ENCODE results near the gene MYOF. TPM values are rescaled to one million over a fixed set of nuclear protein-coding genes. Genes with fewer than 3 reads are reported as not detected.

Gene MYOF
- polyA plus RNA-seq, 1 of the 3 experiments (the other 2 are of a cell fraction) = 103 TPM

DNA sequence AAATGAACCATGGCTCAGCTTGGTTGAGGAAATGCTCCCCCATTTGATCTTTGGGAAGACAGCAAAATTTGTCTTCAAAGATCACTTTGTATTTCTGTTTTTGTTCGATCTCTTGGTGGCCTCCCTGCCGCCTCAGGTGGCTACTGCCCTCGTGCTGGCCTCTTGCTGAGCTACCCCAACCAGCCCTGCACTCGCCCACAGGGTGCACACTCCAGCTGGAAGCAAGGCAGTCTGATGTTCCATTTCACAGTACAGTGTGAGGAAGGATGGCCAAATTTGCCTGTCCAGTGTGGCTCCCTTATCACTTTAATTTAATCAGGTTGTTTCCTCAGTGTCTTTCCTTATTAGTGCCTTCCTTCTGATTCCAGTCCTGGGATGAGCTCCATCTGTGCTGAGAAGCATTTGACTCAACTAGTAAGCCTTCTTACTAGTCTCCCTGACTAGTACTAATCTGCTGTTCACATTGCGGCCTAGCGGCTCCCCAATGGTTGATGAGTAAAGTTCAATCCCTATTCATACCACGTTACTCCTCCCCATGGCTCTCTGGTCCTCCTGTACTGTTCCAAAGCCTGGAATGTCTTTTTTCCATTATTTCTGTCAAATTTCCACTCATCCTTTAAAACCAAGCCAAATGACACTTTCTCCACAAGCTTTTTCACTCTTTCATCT, 8.2 kb downstream of the MYOF start:
- Histone ChIP-seq H3K4me1 (ENCODE audit: control insufficient read depth in 1 of 2, insufficient read depth in 2 of 2, low read depth in 1 of 2, low read length in 1 of 2) (peaks cover 10 to 45% of the 10 kb centered on the region in 2 experiments; a peak in 3 of 4 replicates), H3K27me3 (ENCODE audit: insufficient read depth) (no peaks in the 10 kb centered on the region), H4K20me1 (ENCODE audit: insufficient read depth) (no peaks in the 10 kb centered on the region), H3K9me3 (no peaks in the 10 kb centered on the region), H3K9ac (no peak overlapping the region), H3K27ac (ENCODE audit: low read depth in 2 of 2, low read length in 1 of 2) (peak overlapping the region in 1 of 2 experiments; percentile 99; a peak in 3 of 4 replicates), H3K4me3 (ENCODE audit: low read depth in 2 of 2, low read length in 1 of 2) (no peak overlapping the region), H2AFZ (ENCODE audit: low read depth) (no peak overlapping the region), H3F3A (replicated peaks; ENCODE audit: insufficient read depth) (peaks cover 71% of the 10 kb centered on the region), H3K4me2 (0 out of 2 replicates have a peak overlapping the region, but pooled peaks have one; percentile 1), H3K36me3 (replicated peaks in 1 of 2; ENCODE audit: control insufficient read depth in 1 of 2, insufficient read depth in 2 of 2, low read length in 1 of 2) (peaks cover 0 to 29% of the 10 kb centered on the region in 2 experiments), H3K79me2 (ENCODE audit: insufficient read depth) (peaks cover 92% of the 10 kb centered on the region), H3K9me2 (no peaks in the 10 kb centered on the region)
- CTCF ChIA-PET = interaction anchor here (0.6 to 8.8 kb wide), 5 partner anchors 8 to 918 kb away, joined by 3 to 92 read pairs (median 3); partner anchors contain the start of gene MYOF
- no peak for DNase-seq
- POLR2A ChIA-PET = no interaction called here
- 69% methylated on average over 7 of the region's 7 CpGs for WGBS (ENCODE audit: low lambda C conversion rate)
- TF ChIP-seq EP300 (IDR thresholded peaks at IDR 0.05; ENCODE audit: borderline replicate concordance in 1 of 2, low read depth in 1 of 2, low read length in 1 of 2) = 0 out of 4 replicates have a peak, but pooled peaks of 1 of the 2 experiments have one; percentile 16
- 0 out of 2 replicates have a peak, but pooled peaks have one; percentile 16 for TF ChIP-seq POLR2AphosphoS5 (IDR thresholded peaks at IDR 0.05; ENCODE audit: low read depth, low read length)
- TF ChIP-seq MXI1 (IDR thresholded peaks at IDR 0.05; ENCODE audit: low read depth, low read length) = no peak
- TF ChIP-seq, protein P1, sequence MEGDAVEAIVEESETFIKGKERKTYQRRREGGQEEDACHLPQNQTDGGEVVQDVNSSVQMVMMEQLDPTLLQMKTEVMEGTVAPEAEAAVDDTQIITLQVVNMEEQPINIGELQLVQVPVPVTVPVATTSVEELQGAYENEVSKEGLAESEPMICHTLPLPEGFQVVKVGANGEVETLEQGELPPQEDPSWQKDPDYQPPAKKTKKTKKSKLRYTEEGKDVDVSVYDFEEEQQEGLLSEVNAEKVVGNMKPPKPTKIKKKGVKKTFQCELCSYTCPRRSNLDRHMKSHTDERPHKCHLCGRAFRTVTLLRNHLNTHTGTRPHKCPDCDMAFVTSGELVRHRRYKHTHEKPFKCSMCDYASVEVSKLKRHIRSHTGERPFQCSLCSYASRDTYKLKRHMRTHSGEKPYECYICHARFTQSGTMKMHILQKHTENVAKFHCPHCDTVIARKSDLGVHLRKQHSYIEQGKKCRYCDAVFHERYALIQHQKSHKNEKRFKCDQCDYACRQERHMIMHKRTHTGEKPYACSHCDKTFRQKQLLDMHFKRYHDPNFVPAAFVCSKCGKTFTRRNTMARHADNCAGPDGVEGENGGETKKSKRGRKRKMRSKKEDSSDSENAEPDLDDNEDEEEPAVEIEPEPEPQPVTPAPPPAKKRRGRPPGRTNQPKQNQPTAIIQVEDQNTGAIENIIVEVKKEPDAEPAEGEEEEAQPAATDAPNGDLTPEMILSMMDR (IDR thresholded peaks at IDR 0.05) = no peak
- TF ChIP-seq, protein P2, sequence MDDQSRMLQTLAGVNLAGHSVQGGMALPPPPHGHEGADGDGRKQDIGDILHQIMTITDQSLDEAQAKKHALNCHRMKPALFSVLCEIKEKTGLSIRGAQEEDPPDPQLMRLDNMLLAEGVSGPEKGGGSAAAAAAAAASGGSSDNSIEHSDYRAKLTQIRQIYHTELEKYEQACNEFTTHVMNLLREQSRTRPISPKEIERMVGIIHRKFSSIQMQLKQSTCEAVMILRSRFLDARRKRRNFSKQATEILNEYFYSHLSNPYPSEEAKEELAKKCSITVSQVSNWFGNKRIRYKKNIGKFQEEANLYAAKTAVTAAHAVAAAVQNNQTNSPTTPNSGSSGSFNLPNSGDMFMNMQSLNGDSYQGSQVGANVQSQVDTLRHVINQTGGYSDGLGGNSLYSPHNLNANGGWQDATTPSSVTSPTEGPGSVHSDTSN (IDR thresholded peaks at IDR 0.05) = peak; percentile 14; the same call in 1 of the 2 replicates

DNA sequence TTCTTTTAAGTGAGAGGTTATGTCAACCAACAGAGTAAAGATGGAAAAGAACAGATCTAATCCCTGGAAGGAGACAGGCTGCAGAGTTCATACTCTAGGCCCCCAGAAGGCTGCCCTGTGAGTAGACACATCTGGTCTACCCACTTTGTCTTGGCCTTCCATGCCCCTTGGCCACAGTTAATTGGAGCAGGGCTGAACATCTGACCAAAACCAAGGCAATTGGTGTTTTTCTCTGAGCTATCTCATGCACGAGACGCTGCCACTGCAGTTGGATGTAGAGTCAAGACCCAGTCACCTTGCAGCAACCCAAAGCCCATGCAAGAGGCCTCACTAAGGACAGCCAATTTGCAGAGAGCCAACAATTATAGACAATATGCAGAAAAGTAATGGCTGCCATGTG, 9.0 kb downstream of the MYOF start:
- H3K9me3 ChIP-seq = no peaks in the 10 kb centered on the region
- H3K4me3 ChIP-seq (ENCODE audit: low read depth in 2 of 2, low read length in 1 of 2) = no peak overlapping the region
- peaks cover 0 to 29% of the 10 kb centered on the region in 2 experiments for H3K36me3 ChIP-seq (replicated peaks in 1 of 2; ENCODE audit: control insufficient read depth in 1 of 2, insufficient read depth in 2 of 2, low read length in 1 of 2)
- no peaks in the 10 kb centered on the region for H3K27me3 ChIP-seq (ENCODE audit: insufficient read depth)
- no peak for DNase-seq
- CTCF ChIA-PET = interaction anchor here (0.9 to 8.8 kb wide), 3 partner anchors 9 to 116 kb away, joined by 3 to 92 read pairs (median 29); partner anchors contain the start of gene MYOF
- no peaks in the 10 kb centered on the region for H3K9me2 ChIP-seq
- POLR2A ChIA-PET = no interaction called here
- H3K4me1 ChIP-seq (ENCODE audit: control insufficient read depth in 1 of 2, insufficient read depth in 2 of 2, low read depth in 1 of 2, low read length in 1 of 2) = peaks cover 10 to 50% of the 10 kb centered on the region in 2 experiments; a peak in 3 of 4 replicates
- no peak for TF ChIP-seq GABPA (IDR thresholded peaks at IDR 0.05; ENCODE audit: low read depth)
- no peak for TF ChIP-seq POLR2AphosphoS5 (IDR thresholded peaks at IDR 0.05; ENCODE audit: low read depth, low read length)
- H4K20me1 ChIP-seq (ENCODE audit: insufficient read depth) = no peaks in the 10 kb centered on the region
- no CpG with 5 or more reads among the region's 2 CpGs for WGBS (ENCODE audit: low lambda C conversion rate)
- no peak overlapping the region for H3K4me2 ChIP-seq
- H2AFZ ChIP-seq (ENCODE audit: low read depth) = no peak overlapping the region
- H3F3A ChIP-seq (replicated peaks; ENCODE audit: insufficient read depth) = peaks cover 77% of the 10 kb centered on the region
- H3K9ac ChIP-seq = no peak overlapping the region
- peaks cover 86% of the 10 kb centered on the region for H3K79me2 ChIP-seq (ENCODE audit: insufficient read depth)
- peak overlapping the region in 1 of 2 experiments; percentile 99; a peak in 2 of 4 replicates for H3K27ac ChIP-seq (ENCODE audit: low read depth in 2 of 2, low read length in 1 of 2)

Data from SK-N-SH (cell line).